GM23338 (cell line): ENCODE data around the gene CFAP299.

ENCODE experiments used
- CREB1 ChIP-seq: fragments of 250-450 bp; sonication (Bioruptor Pico); IDR thresholded peaks from 2 replicates; pipeline ENCODE4 v1.5.0; 2020; ENCODE audit warnings: low read depth, mild to moderate bottlenecking, moderate library complexity
- EZH2 ChIP-seq: fragments of 200-600 bp; sonication (generic); IDR thresholded peaks from one replicate; pipeline ENCODE4 v1.8.0; 2017; ENCODE audit warnings: antibody characterized with exemption, mild to moderate bottlenecking, low read depth; ENCODE audit not compliant: unreplicated experiment
- EZH2phosphoT487 ChIP-seq: fragments of 200-600 bp; sonication (generic); IDR thresholded peaks from one replicate; pipeline ENCODE4 v1.8.1; 2018; ENCODE audit warnings: antibody characterized with exemption; ENCODE audit not compliant: unreplicated experiment
- JUNB ChIP-seq: IDR thresholded peaks from one replicate; pipeline ENCODE4 v1.6.1; 2016; ENCODE audit warnings: antibody characterized with exemption; ENCODE audit not compliant: unreplicated experiment
- POLR2AphosphoS5 ChIP-seq: IDR thresholded peaks from 2 replicates; pipeline ENCODE4 v1.6.1; 2016; ENCODE audit warnings: antibody characterized with exemption, low read depth
- REST ChIP-seq: IDR thresholded peaks from one replicate; pipeline ENCODE4 v1.6.1; 2018; ENCODE audit warnings: antibody characterized with exemption; ENCODE audit not compliant: unreplicated experiment
- STAT1 ChIP-seq: IDR thresholded peaks from one replicate; pipeline ENCODE4 v1.6.1; 2016; ENCODE audit warnings: antibody characterized with exemption; ENCODE audit not compliant: unreplicated experiment
- ZNF331 ChIP-seq: fragments of 250-450 bp; sonication (Bioruptor Pico); IDR thresholded peaks from 2 replicates; pipeline ENCODE4 v1.5.0; 2020; ENCODE audit warnings: low read depth, mild to moderate bottlenecking, moderate library complexity
- TF ChIP-seq, protein P1 (sequence below), 2 experiments: fragments of 200-600 bp in 1 of 2; sonication (generic) in 1 of 2; conservative IDR thresholded peaks; 2 replicates each; pipeline versions ENCODE4 v1.5.1 to v1.6.1; 2016 to 2017; ENCODE audit warnings: antibody characterized with exemption in 2 of 2, low read depth in 2 of 2, mild to moderate bottlenecking in 2 of 2, moderate library complexity in 1 of 2
- TF ChIP-seq, protein P2 (sequence below): IDR thresholded peaks from 2 replicates; pipeline ENCODE4 v1.6.1; 2016; ENCODE audit warnings: antibody characterized with exemption

DNA sequence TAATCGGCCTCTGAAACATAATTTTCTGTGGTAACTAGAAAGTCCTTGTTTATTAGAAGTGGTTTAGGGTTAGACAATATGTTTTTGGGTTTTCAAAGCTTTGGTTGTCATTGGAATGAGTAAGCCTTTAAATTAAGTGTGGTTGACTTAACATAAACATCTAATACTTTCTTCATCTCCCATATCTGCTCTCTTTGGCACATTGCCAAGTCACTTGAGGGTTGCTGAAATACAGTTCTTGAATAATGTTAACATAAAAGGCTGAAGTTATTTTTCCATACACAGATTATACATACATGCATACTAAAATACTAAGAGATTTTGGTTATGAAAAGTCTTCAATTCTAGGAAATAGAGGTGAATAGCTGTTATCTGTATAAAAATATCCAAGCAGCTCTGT lies 453.3 kb downstream of the CFAP299 start:
- TF ChIP-seq POLR2AphosphoS5 (no peak), REST (no peak), EZH2phosphoT487 (no peak), EZH2 (no peak), JUNB (no peak), CREB1 (CRISPR knock-in tag) (no peak), STAT1 (no peak), ZNF331 (CRISPR knock-in tag) (no peak)
- TF ChIP-seq, protein P1, sequence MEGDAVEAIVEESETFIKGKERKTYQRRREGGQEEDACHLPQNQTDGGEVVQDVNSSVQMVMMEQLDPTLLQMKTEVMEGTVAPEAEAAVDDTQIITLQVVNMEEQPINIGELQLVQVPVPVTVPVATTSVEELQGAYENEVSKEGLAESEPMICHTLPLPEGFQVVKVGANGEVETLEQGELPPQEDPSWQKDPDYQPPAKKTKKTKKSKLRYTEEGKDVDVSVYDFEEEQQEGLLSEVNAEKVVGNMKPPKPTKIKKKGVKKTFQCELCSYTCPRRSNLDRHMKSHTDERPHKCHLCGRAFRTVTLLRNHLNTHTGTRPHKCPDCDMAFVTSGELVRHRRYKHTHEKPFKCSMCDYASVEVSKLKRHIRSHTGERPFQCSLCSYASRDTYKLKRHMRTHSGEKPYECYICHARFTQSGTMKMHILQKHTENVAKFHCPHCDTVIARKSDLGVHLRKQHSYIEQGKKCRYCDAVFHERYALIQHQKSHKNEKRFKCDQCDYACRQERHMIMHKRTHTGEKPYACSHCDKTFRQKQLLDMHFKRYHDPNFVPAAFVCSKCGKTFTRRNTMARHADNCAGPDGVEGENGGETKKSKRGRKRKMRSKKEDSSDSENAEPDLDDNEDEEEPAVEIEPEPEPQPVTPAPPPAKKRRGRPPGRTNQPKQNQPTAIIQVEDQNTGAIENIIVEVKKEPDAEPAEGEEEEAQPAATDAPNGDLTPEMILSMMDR (conservative IDR thresholded peaks at IDR 0.05; ENCODE audit: low read depth in 2 of 2), result no peak
- TF ChIP-seq, protein P2, sequence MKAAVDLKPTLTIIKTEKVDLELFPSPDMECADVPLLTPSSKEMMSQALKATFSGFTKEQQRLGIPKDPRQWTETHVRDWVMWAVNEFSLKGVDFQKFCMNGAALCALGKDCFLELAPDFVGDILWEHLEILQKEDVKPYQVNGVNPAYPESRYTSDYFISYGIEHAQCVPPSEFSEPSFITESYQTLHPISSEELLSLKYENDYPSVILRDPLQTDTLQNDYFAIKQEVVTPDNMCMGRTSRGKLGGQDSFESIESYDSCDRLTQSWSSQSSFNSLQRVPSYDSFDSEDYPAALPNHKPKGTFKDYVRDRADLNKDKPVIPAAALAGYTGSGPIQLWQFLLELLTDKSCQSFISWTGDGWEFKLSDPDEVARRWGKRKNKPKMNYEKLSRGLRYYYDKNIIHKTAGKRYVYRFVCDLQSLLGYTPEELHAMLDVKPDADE, result no peak
